Uterus (tissue), 4 donors: ENCODE measurements around the gene DDX31. TPM values are rescaled to one million over a fixed set of nuclear protein-coding genes. Genes with fewer than 3 reads are reported as not detected.

Source experiments
- DNase-seq, 2 donors: peaks; one replicate each; pipeline ENCODE4 v3.0.0-alpha.2; 2019 to 2020
- H3K27ac ChIP-seq, 2 donors: fragments of 200-600 bp; sonication (generic); 1 replicate in 1 of 2; 2 replicates in 1 of 2; pipeline ENCODE4 v1.5.1; 2016 to 2018
- H3K27me3 ChIP-seq, 2 donors: fragments of 200-600 bp; sonication (generic); one replicate each; pipeline ENCODE4 v1.5.1; 2018 to 2019; ENCODE audit warnings: control low read depth in 1 of 2
- H3K36me3 ChIP-seq, 2 donors: fragments of 200-600 bp; sonication (generic); one replicate each; pipeline ENCODE4 v1.5.1; 2019; ENCODE audit warnings: control low read depth in 1 of 2
- H3K4me1 ChIP-seq, 2 donors: fragments of 200-600 bp; sonication (generic); one replicate each; pipeline ENCODE4 v1.5.1; 2018 to 2019; ENCODE audit warnings: control low read depth in 1 of 2
- H3K4me3 ChIP-seq, 2 donors: fragments of 200-600 bp; sonication (generic); 1 replicate in 1 of 2; 2 replicates in 1 of 2; pipeline ENCODE4 v1.5.1; 2018 to 2019; ENCODE audit warnings: mild to moderate bottlenecking in 1 of 2
- H3K9me3 ChIP-seq, 2 donors: fragments of 200-600 bp; sonication (generic); one replicate each; pipeline ENCODE4 v1.5.1; 2019; ENCODE audit warnings: control low read depth in 1 of 2
- CTCF ChIP-seq, 4 experiments: fragments of 200-600 bp in 2 of 4; fragments of 450-650 bp in 2 of 4; sonication (generic) in 2 of 4; IDR thresholded peaks; one replicate each; pipeline ENCODE4 v1.5.1; 2016 to 2019; ENCODE audit warnings: antibody characterized with exemption in 4 of 4, mild to moderate bottlenecking in 2 of 4, moderate library complexity in 1 of 4
- POLR2A ChIP-seq, 2 donors: fragments of 450-650 bp; IDR thresholded peaks; one replicate each; pipeline ENCODE4 v1.6.1; 2016; ENCODE audit warnings: antibody characterized with exemption in 2 of 2, mild to moderate bottlenecking in 1 of 2, moderate library complexity in 1 of 2
- intact Hi-C: fragments of 100-400 bp; cut with DNase I; formaldehyde crosslinking; loops from one replicate; pipeline ENCODE4 v1.15.1; 2023; ENCODE audit warnings: low total_unique reads
- total RNA-seq, 4 donors: library from RNA; depleted of rRNA in 3 of 4; stranded (reverse); fragments of >200 nt in 3 of 4; gene quantifications; one replicate each; pipeline versions ENCODE4 v1.1.0 to v1.2.4, GENCODE V29; 2014 to 2023
- donor health status: DM: yes; HTN: yes; CAD: no.

DDX31 gene
- total RNA-seq, 4 donors from 2014 or later: 5.9 to 17.7 (median 10.5) TPM

GRCh38 chr9:132626285-132626684, 43.5 kb downstream of the DDX31 start:
- no peaks in the 10 kb centered on the region for H3K36me3 ChIP-seq
- H3K27me3 ChIP-seq: no peaks in the 10 kb centered on the region
- H3K27ac ChIP-seq: no peak overlapping the region
- intact Hi-C loops: no loop called here
- TF ChIP-seq POLR2A (IDR thresholded peaks at IDR 0.05) (no peak), CTCF (IDR thresholded peaks at IDR 0.05) (no peak)
- H3K9me3 ChIP-seq: no peaks in the 10 kb centered on the region
- no peaks in the 10 kb centered on the region for H3K4me1 ChIP-seq
- no peak overlapping the region for H3K4me3 ChIP-seq
- no peak for DNase-seq

- intact Hi-C loops: no loop called here
- Histone ChIP-seq H3K27me3 (no peaks in the 10 kb centered on the region), H3K4me3 (no peak overlapping the region), H3K27ac (no peak overlapping the region), H3K36me3 (no peaks in the 10 kb centered on the region), H3K9me3 (no peaks in the 10 kb centered on the region), H3K4me1 (no peaks in the 10 kb centered on the region)
- no peak for DNase-seq
- TF ChIP-seq CTCF (IDR thresholded peaks at IDR 0.05) (no peak), POLR2A (IDR thresholded peaks at IDR 0.05) (no peak)
Measured at GRCh38 chr9:132622159-132622558, 47.6 kb downstream of the DDX31 start.

GRCh38 chr9:132616725-132617124, 53.1 kb downstream of the DDX31 start:
- Histone ChIP-seq H3K4me3 (no peak overlapping the region), H3K27ac (no peak overlapping the region), H3K4me1 (no peaks in the 10 kb centered on the region), H3K36me3 (no peaks in the 10 kb centered on the region), H3K9me3 (no peaks in the 10 kb centered on the region), H3K27me3 (no peaks in the 10 kb centered on the region)
- intact Hi-C loops: no loop called here
- no peak for TF ChIP-seq POLR2A (IDR thresholded peaks at IDR 0.05)
- no peak for TF ChIP-seq CTCF (IDR thresholded peaks at IDR 0.05)
- DNase-seq: no peak

- no peaks in the 10 kb centered on the region for H3K4me1 ChIP-seq
- DNase-seq: no peak
- no peak for TF ChIP-seq POLR2A (IDR thresholded peaks at IDR 0.05)
- intact Hi-C loops: no loop called here
- no peaks in the 10 kb centered on the region for H3K36me3 ChIP-seq
- H3K27me3 ChIP-seq: no peaks in the 10 kb centered on the region
- no peak overlapping the region for H3K27ac ChIP-seq
- no peaks in the 10 kb centered on the region for H3K9me3 ChIP-seq
- H3K4me3 ChIP-seq: no peak overlapping the region
Measured at GRCh38 chr9:132615774-132616173, 54.0 kb downstream of the DDX31 start.

- TF ChIP-seq CTCF (IDR thresholded peaks at IDR 0.05) (no peak), POLR2A (IDR thresholded peaks at IDR 0.05) (no peak)
- H3K4me3 ChIP-seq: no peak overlapping the region
- H3K27ac ChIP-seq: no peak overlapping the region
- H3K4me1 ChIP-seq: no peaks in the 10 kb centered on the region
- no peaks in the 10 kb centered on the region for H3K9me3 ChIP-seq
- intact Hi-C loops: no loop called here
- DNase-seq: no peak
- H3K36me3 ChIP-seq: no peaks in the 10 kb centered on the region
- H3K27me3 ChIP-seq: no peaks in the 10 kb centered on the region
Measured at GRCh38 chr9:132614324-132614723, 55.5 kb downstream of the DDX31 start.

- Histone ChIP-seq H3K27me3 (no peaks in the 10 kb centered on the region), H3K36me3 (no peaks in the 10 kb centered on the region), H3K27ac (no peak overlapping the region), H3K4me1 (no peaks in the 10 kb centered on the region), H3K9me3 (no peaks in the 10 kb centered on the region), H3K4me3 (no peak overlapping the region)
- TF ChIP-seq POLR2A (IDR thresholded peaks at IDR 0.05) (no peak), CTCF (IDR thresholded peaks at IDR 0.05) (no peak)
- DNase-seq: no peak
- intact Hi-C loops: no loop called here
Measured at GRCh38 chr9:132610661-132611060, 59.1 kb downstream of the DDX31 start.
